ENCODE data around the gene VASN. TPM values are rescaled to one million over a fixed set of nuclear protein-coding genes. Genes with fewer than 3 reads are reported as not detected.

VASN gene
- total RNA-seq, 1 donor from 2014 or later = 37.6 TPM

DNA sequence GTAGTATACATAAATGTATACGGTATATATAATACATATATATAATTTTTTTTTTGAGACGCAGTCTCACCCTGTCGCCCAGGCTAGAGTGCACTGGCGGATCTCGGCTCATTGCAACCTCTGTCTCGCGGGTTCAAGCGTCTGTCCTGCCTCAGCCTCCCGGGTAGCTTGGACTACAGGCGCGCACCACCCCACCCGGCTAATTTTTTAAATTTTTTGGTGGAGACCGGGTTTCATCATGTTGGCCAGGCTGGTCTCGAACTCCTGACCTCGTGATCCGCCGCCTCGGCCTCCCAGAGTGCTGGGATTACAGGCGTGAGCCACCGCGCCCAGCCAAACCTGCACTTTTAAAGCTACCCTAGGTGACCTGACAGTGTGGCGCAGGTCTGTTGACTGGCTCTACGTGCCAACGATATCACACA is 21.3 kb upstream of the VASN start:
- TF ChIP-seq, protein P1, sequence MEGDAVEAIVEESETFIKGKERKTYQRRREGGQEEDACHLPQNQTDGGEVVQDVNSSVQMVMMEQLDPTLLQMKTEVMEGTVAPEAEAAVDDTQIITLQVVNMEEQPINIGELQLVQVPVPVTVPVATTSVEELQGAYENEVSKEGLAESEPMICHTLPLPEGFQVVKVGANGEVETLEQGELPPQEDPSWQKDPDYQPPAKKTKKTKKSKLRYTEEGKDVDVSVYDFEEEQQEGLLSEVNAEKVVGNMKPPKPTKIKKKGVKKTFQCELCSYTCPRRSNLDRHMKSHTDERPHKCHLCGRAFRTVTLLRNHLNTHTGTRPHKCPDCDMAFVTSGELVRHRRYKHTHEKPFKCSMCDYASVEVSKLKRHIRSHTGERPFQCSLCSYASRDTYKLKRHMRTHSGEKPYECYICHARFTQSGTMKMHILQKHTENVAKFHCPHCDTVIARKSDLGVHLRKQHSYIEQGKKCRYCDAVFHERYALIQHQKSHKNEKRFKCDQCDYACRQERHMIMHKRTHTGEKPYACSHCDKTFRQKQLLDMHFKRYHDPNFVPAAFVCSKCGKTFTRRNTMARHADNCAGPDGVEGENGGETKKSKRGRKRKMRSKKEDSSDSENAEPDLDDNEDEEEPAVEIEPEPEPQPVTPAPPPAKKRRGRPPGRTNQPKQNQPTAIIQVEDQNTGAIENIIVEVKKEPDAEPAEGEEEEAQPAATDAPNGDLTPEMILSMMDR (IDR thresholded peaks at IDR 0.05; ENCODE audit: unreplicated experiment) = no peak
- Mint-ChIP-seq H3K27ac (peak overlapping the region; percentile 83), H3K4me1 (peaks cover 15% of the 10 kb centered on the region), H3K36me3 (peaks cover under 1% of the 10 kb centered on the region), H3K4me3 (peak overlapping the region; percentile 86), H3K27me3 (ENCODE audit: low read depth) (no peaks in the 10 kb centered on the region), H3K9me3 (no peaks in the 10 kb centered on the region)
- DNase-seq (ENCODE audit: low spot score in 2 of 2, unreplicated experiment in 2 of 2) = no peak

DNA sequence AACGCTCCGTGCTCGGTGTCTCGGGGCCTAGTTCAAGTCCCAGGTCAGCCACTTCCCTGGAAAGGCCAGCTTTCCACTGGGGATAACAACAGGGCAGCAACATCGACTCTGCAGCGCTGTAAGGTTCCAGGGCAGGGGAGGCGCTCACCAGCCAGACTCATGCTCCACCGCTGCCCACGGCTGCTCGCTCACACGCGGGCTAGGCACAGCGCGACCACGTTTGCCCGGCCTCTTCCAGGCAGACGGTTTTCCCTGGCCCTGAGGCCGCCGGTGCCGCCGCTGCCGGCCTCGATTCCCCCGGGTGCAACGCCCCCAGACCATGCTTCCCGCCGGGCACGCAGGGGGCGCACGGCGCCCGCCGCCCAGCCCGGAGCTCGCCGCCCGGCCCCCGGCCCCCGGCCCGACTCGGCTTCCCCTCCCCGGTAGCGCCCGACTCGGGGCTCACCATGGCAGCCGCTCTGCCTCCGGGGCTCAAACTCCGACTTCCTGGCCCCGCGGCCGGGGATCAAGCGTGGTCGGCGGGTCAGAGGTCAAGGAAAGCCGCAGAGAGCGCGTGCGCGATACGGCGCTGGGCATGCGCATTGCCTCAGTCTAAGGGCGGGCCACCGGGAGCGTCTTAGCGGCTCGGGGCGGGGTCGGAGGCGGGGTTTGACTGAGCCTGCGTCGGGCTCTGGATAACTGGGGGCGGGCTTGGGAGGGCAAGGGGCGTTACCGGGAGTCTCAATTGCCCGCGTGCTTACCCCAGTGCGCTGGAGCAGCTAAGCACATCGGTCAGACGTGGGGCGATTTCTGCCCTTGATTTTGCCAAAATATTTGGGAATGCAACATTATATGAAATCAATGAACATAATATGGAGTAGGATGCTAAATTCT is 20.6 kb upstream of the VASN start, which contains the start of gene PAM16:
Gene PAM16 (minus strand): TSS at position 535 of the 873 bp plus-strand sequence. CDS start 87 bp downstream, at position 448.
- DNase-seq (ENCODE audit: low spot score in 2 of 2, unreplicated experiment in 2 of 2) = peak; percentile 92 to 96
- H3K9me3 Mint-ChIP-seq = no peaks in the 10 kb centered on the region
- H3K27ac Mint-ChIP-seq = peak within 1 kb of the TSS; percentile 86
- H3K4me1 Mint-ChIP-seq = peaks cover 15% of the 10 kb centered on the region
- peak within 1 kb of the TSS; percentile 86 for H3K4me3 Mint-ChIP-seq
- TF ChIP-seq, protein P1 (IDR thresholded peaks at IDR 0.05; ENCODE audit: unreplicated experiment) = no peak
- no peaks in the 10 kb centered on the region for H3K27me3 Mint-ChIP-seq (ENCODE audit: low read depth)
- no peaks in the 10 kb centered on the region for H3K36me3 Mint-ChIP-seq

DNA sequence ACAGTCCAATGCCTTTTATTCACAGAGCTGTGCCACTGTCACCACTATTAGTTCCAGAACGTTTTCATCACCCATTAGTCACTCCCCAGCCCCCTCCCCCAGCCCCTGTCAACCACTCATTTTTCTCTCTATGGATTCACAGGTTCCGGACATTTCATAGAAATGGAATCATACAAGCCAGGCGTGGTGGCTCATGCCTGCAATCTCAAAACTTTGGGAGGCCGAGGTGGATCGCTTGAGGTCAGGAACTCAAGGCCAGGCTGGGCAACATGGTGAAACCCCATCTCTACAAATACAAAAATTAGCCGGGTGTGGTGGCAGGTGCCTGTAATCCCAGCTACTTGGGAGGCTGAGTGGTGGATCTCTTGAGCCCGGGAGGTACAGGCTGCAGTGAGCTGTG is 19.8 kb upstream of the VASN start:
- Mint-ChIP-seq H3K4me3 (peak overlapping the region; percentile 86), H3K9me3 (no peaks in the 10 kb centered on the region), H3K4me1 (peaks cover 15% of the 10 kb centered on the region), H3K36me3 (no peaks in the 10 kb centered on the region), H3K27me3 (ENCODE audit: low read depth) (no peaks in the 10 kb centered on the region), H3K27ac (peak overlapping the region; percentile 82)
- TF ChIP-seq, protein P1 (IDR thresholded peaks at IDR 0.05; ENCODE audit: unreplicated experiment) = no peak
- no peak for DNase-seq (ENCODE audit: low spot score in 2 of 2, unreplicated experiment in 2 of 2)

DNA sequence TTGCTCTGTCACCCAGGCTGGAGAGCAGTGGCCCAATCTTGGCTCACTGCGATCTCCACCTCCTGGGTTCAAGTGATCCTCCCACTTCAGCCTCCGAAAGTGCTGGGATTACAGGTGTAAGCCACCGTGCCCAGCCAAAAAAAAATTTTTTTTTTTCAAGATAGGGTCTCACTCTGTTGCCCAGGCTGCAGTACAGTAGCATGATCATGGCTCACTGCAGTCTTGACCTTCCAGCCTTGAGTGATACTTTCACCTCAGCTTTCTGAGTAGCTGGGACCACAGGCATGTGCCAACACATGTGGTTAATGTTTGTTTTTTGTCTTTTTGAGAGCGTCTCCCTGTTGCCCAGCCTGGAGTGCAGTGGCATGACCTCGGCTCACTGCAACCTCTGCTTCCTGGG is 18.8 kb upstream of the VASN start:
- no peaks in the 10 kb centered on the region for H3K9me3 Mint-ChIP-seq
- H3K27me3 Mint-ChIP-seq (ENCODE audit: low read depth) = no peaks in the 10 kb centered on the region
- no peaks in the 10 kb centered on the region for H3K36me3 Mint-ChIP-seq
- H3K27ac Mint-ChIP-seq = no peak overlapping the region
- no peak overlapping the region for H3K4me3 Mint-ChIP-seq
- H3K4me1 Mint-ChIP-seq = peaks cover 15% of the 10 kb centered on the region
- DNase-seq (ENCODE audit: low spot score in 2 of 2, unreplicated experiment in 2 of 2) = no peak
- TF ChIP-seq, protein P1 (IDR thresholded peaks at IDR 0.05; ENCODE audit: unreplicated experiment) = no peak

DNA sequence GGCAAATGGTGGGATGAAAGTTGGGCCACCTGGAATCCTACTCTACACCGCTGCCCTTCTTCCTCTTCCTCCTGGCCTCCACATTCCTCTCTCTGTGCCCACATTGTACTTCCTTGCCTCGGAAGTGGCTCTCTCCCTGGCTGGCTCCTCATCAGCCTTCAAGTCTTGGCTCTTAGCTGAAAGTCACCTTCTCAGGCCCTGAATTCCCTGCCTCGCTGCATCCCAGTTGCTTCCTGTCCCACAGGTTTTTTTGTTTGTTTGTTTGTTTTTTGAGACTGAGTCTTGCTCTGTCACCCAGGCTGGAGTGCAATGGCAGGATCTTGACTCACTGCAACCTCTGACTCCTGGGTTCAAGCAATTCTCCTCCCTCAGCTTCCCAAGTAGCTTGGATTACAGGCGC is 18.0 kb upstream of the VASN start:
- TF ChIP-seq, protein P1 (IDR thresholded peaks at IDR 0.05; ENCODE audit: unreplicated experiment) = no peak
- DNase-seq (ENCODE audit: low spot score in 2 of 2, unreplicated experiment in 2 of 2) = no peak
- H3K27ac Mint-ChIP-seq = no peak overlapping the region
- peaks cover 11% of the 10 kb centered on the region for H3K4me1 Mint-ChIP-seq
- H3K27me3 Mint-ChIP-seq (ENCODE audit: low read depth) = no peaks in the 10 kb centered on the region
- H3K36me3 Mint-ChIP-seq = no peaks in the 10 kb centered on the region
- no peak overlapping the region for H3K4me3 Mint-ChIP-seq
- H3K9me3 Mint-ChIP-seq = no peaks in the 10 kb centered on the region
